Stimulated activated CD4-positive, alpha-beta T cell treated with anti-CD3 and anti-CD28 coated beads, Interleukin-1b, Interleukin-23, amount 100 ng/mL, for 48 hours (primary cell): ENCODE measurements around the gene SGK1.
"Not testable (repeated sequence)": the region's sequence is repeated elsewhere in the genome, so short reads cannot be mapped to it uniquely, and the experiment has no call there.

Source experiments
- DNase-seq: peaks from one replicate; pipeline ENCODE4 v3.0.0-alpha.2; 2020

The SGK1 gene

GRCh38 chr6:134249759-134250602 is 67.9 kb downstream of the SGK1 start:
- no peak for DNase-seq

- no peak for DNase-seq
Observed at GRCh38 chr6:134249239-134249758, 68.6 kb downstream of the SGK1 start.

GRCh38 chr6:134247844-134248580 is 69.9 kb downstream of the SGK1 start:
- DNase-seq, result no peak

- peak; percentile 77 for DNase-seq
Observed at GRCh38 chr6:134247231-134247833, 70.6 kb downstream of the SGK1 start.

DNA sequence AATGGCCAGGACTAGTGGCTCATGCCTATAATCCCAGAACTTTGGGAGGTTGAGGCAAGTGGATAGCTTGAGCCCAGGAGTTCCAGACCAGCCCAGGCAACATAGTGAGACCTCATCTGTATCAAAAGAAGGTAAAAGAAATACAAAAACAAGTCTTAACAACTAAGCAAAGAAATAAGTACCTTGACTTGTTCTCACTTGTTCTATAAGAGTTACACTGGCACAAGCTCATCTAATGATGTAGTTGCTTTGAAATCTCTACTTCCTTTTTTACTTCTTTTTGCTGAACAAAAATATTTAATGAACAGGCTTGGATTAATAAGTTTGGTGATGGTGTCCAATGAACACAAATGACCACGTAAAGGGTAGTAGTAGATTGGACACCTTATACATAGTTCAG is 72.2 kb downstream of the SGK1 start:
- no peak for DNase-seq

DNA sequence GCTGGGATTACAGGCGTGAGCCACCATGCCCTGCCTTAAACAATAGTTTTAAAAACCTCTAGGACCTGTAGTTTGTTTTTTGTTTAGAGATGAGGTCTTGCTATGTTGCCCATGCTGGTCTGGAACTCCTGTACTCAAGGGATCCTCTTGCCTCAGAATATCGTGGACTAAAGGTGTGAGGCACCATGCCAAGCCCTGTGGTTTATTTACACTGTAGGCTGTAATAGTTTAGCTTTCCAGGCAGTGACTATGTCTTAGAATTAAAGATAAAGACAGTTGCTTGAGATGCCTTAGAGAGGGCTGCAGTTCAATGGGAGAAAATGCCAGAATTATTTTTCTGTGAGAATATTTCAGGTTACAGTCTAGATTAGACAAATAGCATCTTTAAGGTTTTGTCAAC is 72.9 kb downstream of the SGK1 start:
- DNase-seq, result no peak

DNA sequence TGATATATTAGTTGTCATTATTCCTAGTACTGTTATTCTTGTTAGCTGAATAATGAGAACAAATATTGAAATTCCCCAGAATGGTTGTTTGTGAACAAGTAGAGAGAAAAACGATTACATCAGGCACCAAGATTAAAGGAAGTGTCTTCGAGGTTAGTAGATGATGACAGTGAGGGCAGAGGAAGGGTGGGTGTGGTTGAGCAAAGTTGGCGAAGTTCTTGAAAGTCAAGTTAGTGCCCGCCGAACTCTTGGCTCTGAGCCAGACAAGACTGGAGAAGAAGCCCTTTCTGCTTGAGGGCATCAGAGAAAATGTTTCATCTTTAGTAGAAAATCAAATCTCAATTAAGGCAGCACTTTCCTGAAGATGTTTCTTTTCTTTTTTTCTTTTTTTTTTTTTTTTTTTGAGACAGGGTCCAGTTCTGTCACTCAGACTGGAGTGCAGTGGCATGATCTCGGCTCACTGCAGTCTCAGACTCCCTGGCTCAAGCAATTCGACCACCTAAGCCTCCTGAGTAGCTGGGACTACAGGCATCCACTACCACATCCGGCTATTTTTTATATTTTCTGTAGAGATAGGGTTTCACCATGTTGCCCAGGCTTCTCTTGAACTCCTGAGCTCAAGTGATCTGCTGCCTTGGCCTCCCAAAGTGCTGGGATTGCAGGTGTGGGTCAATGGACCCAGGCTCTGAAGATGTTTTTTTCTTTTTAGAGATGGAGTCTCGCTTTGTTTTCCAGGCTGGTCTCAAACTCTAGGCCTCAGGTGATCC is 77.1 kb downstream of the SGK1 start:
- DNase-seq, result peak; percentile 67

DNA sequence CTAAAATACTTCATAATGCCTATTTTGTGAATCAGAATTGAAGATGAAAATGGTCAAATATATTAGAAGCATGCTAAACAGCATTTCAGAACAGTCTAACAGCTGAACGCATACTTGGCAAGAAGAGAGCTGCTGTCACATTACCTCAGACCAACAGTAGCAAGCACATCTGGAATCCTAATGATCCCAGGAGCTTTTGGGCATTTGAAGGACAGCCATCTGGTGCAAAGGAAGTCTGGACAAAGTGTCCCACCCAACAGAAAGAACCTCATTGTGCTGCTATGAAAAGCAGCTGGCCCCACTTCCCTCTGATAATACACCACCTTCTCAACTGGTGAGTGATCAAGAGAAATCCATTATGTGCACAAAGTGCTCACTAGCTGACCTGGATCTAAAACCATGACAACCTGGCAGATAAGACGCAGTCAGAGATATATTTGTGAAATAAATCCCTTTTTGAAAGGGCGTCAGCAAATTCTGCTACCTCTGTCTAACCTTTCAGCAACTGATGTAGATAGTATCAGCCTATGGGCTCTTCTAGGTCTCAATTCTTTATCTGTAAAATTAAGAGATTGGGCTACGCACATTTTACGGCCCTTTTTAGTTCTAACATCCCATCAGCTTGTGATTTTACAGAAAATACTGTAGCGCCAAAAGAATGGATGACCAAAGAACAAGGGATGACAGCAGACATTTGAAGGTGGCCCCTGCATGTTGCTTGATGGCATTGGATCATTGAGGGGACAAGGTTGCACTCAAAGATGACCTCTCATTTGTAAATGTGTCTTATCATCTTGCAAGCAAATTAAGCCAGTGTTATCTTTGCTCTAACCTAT is 78.7 kb downstream of the SGK1 start:
- no peak for DNase-seq

- no peak for DNase-seq
Observed at GRCh38 chr6:134238006-134238405, 79.9 kb downstream of the SGK1 start.

- no peak for DNase-seq
Observed at GRCh38 chr6:134235937-134236751, 81.8 kb downstream of the SGK1 start.

- not testable (repeated sequence) for DNase-seq
Observed at GRCh38 chr6:134235334-134235733, 82.6 kb downstream of the SGK1 start.

GRCh38 chr6:134233180-134233955 is 84.5 kb downstream of the SGK1 start:
- no peak for DNase-seq

- DNase-seq, result no peak
Observed at GRCh38 chr6:134230940-134231339, 87.0 kb downstream of the SGK1 start.

- DNase-seq, result no peak
Observed at GRCh38 chr6:134230087-134230700, 87.7 kb downstream of the SGK1 start.

- DNase-seq, result no peak
Observed at GRCh38 chr6:134229520-134229919, 88.4 kb downstream of the SGK1 start.

DNA sequence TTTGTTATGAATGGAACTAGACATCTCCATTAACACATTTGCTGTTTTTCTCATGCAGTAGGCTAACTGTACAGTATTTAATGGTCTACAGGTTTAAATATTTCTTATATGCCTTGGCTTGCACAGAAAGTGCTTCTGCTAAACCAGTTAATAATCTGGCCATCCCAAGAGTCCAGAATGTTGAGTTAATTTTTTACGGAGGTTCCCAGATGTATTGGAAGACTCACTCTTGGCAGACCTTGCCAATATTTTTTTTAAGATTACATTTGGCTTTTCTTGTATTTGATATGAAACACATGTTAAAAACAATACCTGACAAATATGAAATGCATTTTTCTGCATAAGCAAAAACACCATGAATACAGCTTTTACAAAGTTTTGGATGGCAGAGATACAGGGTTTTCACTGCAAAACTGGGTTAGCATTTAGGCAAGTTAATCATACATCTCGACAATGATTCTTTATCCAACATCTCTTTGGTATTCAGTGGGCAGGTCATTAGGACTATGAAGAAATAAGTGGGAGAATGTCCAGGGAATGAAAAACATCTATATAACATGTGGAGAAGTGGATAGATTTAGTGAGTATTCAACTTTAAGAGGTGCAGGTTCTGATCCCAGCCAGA is 94.0 kb downstream of the SGK1 start:
- no peak for DNase-seq

DNA sequence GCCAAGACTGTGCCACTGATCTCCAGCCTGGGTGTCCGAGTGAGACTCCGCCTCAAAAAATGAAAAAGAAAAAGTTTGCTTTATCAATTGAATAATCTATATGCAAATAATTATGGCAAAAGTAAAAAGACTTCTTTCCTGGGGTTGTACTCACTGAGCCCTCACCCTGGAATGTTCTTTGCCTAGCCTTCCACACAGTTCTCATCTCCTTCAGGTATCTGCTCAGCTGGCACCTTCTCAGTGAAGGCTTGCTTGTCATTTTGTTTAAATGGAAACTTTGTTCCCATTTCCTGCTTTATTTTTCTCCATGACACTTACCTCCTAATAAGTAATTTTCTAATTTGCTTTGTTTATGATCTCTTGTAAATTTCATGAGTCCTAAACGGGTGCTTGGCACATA is 96.7 kb downstream of the SGK1 start:
- no peak for DNase-seq

GRCh38 chr6:134217798-134218140 is 100.1 kb downstream of the SGK1 start:
- DNase-seq, result no peak

- no peak for DNase-seq
Observed at GRCh38 chr6:134217105-134217797, 100.7 kb downstream of the SGK1 start.
